ENCODE measurements around the gene HLTF.
A peak's percentile ranks its signal among the peaks of the same experiment; 100 is the strongest.

Gene HLTF

DNA sequence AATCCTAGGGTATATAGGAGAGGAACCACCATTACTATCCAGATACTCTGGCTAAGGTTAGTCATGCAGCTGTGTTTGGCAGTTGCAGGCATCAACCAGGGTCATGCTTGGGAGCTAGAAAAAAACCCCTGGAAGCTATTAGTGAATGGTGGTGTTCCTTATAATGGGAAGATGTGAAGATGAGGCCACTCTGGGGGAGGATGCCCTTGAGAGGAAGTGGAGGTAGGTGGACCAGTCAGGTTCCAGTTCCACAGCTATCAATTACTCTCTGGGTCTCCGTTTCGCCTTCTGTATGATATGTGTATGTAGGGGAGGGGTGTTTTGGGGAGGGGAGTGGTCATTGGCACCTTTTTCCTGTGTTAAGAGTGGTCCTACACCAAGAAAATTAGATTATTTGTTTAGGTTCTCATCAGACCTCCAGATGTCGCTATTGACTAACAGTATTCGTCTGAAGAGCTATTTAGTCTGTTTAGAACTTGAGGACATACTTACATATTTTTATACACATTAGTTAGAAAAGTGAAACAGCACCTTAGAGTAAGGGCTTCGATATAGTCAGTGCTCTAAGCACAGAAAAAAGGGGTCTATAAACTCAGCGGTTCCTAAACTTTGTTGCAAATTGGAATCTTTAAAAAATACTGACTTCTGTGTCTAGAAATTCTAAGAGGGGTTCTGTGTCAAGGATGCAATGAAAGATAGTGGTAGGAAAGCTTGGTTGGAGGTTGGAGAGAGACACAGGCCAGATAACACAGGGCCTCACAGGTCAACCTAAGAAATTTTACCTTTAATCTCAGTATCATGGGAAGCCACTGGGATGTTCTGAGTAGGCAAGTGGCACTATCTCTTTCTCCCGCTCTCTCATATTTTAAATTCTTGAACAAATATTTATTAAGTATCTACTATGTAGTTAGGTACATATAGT, 34.0 kb upstream of the HLTF start:
- Histone ChIP-seq H3K9me3 (replicated peaks; ENCODE audit: insufficient read depth, low read length) (no peaks in the 10 kb centered on the region), H3K4me3 (ENCODE audit: low read length) (no peak overlapping the region), H3K4me1 (ENCODE audit: low read length) (no peaks in the 10 kb centered on the region), H3K9me2 (replicated peaks; ENCODE audit: insufficient read depth, low read length) (no peaks in the 10 kb centered on the region), H3K9ac (ENCODE audit: low read length) (no peak overlapping the region), H3K4me2 (ENCODE audit: low read depth, low read length) (peak overlapping the region; percentile 29; the same call in 1 of the 2 replicates), H3K36me3 (replicated peaks; ENCODE audit: insufficient read depth, low read length) (no peaks in the 10 kb centered on the region), H3F3A (ENCODE audit: insufficient read depth, low read length) (no peaks in the 10 kb centered on the region), H3K27me3 (replicated peaks; ENCODE audit: insufficient read depth, low read length) (no peaks in the 10 kb centered on the region), H3K79me2 (ENCODE audit: low read length) (no peaks in the 10 kb centered on the region), H3K27ac (ENCODE audit: low read length) (no peak overlapping the region), H2AFZ (ENCODE audit: low read length) (no peak overlapping the region), H4K20me1 (ENCODE audit: insufficient read depth, low read length) (no peaks in the 10 kb centered on the region)
- DNase-seq: peak; percentile 82
- no peak for TF ChIP-seq EZH2phosphoT487 (IDR thresholded peaks at IDR 0.05; ENCODE audit: low read length)
- TF ChIP-seq, protein P1, sequence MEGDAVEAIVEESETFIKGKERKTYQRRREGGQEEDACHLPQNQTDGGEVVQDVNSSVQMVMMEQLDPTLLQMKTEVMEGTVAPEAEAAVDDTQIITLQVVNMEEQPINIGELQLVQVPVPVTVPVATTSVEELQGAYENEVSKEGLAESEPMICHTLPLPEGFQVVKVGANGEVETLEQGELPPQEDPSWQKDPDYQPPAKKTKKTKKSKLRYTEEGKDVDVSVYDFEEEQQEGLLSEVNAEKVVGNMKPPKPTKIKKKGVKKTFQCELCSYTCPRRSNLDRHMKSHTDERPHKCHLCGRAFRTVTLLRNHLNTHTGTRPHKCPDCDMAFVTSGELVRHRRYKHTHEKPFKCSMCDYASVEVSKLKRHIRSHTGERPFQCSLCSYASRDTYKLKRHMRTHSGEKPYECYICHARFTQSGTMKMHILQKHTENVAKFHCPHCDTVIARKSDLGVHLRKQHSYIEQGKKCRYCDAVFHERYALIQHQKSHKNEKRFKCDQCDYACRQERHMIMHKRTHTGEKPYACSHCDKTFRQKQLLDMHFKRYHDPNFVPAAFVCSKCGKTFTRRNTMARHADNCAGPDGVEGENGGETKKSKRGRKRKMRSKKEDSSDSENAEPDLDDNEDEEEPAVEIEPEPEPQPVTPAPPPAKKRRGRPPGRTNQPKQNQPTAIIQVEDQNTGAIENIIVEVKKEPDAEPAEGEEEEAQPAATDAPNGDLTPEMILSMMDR (IDR thresholded peaks at IDR 0.05; ENCODE audit: low read length): peak; percentile 64

DNA sequence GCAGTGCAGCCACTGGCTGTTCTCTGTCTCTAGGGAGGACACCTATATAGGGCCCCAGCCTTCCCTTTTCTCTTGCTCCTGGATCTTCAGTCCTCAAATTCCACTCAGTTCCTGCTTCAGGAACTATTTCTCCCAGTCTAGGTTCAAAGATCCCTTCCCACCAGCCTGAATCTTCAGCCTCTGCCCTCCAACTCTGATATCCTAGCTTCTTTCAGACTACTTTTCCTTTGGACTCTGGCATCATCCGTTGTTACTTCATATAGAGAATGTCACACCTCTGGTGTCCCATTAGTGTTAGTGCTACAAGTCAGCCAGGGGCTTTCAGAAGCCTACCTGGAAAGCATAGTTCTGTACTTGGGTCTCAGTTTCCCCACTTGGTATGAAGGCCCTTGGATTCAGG, 33.1 kb upstream of the HLTF start:
- H3K27me3 ChIP-seq (replicated peaks; ENCODE audit: insufficient read depth, low read length): no peaks in the 10 kb centered on the region
- no peaks in the 10 kb centered on the region for H3F3A ChIP-seq (ENCODE audit: insufficient read depth, low read length)
- no peak overlapping the region for H3K4me2 ChIP-seq (ENCODE audit: low read depth, low read length)
- H3K4me3 ChIP-seq (ENCODE audit: low read length): no peak overlapping the region
- no peaks in the 10 kb centered on the region for H3K9me3 ChIP-seq (replicated peaks; ENCODE audit: insufficient read depth, low read length)
- DNase-seq: no peak
- no peaks in the 10 kb centered on the region for H3K36me3 ChIP-seq (replicated peaks; ENCODE audit: insufficient read depth, low read length)
- no peaks in the 10 kb centered on the region for H3K79me2 ChIP-seq (ENCODE audit: low read length)
- H4K20me1 ChIP-seq (ENCODE audit: insufficient read depth, low read length): no peaks in the 10 kb centered on the region
- 0 out of 2 replicates have a peak, but pooled peaks cover 5% of the 10 kb centered on the region for H3K4me1 ChIP-seq (ENCODE audit: low read length)
- no peak overlapping the region for H3K27ac ChIP-seq (ENCODE audit: low read length)
- TF ChIP-seq EZH2phosphoT487 (IDR thresholded peaks at IDR 0.05; ENCODE audit: low read length): no peak
- TF ChIP-seq, protein P1 (IDR thresholded peaks at IDR 0.05; ENCODE audit: low read length): no peak
- TF ChIP-seq EZH2 (optimal IDR thresholded peaks at IDR 0.05; ENCODE audit: low read depth, low read length): no peak
- no peak overlapping the region for H3K9ac ChIP-seq (ENCODE audit: low read length)
- no peak overlapping the region for H2AFZ ChIP-seq (ENCODE audit: low read length)
- no peaks in the 10 kb centered on the region for H3K9me2 ChIP-seq (replicated peaks; ENCODE audit: insufficient read depth, low read length)

DNA sequence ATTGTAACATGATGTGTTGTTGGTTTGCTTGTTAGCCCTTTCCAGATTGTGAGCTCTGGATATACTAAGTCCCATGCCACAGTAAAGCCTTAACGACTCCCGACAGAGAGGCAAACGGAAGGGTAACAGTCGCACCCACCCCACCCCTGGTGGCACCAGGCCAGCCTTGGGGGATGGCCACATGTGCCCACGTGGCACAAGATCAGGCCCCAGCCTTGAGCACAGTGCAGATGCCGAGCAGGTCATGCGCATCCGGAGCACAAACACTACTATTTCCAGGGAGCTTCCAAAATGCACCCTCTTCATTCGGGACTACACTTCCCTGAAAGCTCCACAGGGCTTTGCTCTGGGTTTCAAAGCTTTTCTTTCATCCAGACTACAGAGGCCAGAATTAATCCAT, 32.4 kb upstream of the HLTF start:
- TF ChIP-seq EZH2 (optimal IDR thresholded peaks at IDR 0.05; ENCODE audit: low read depth, low read length): no peak
- no peak for TF ChIP-seq EZH2phosphoT487 (IDR thresholded peaks at IDR 0.05; ENCODE audit: low read length)
- TF ChIP-seq, protein P1 (IDR thresholded peaks at IDR 0.05; ENCODE audit: low read length): no peak
- Histone ChIP-seq H3K9me3 (replicated peaks; ENCODE audit: insufficient read depth, low read length) (no peaks in the 10 kb centered on the region), H3K9ac (ENCODE audit: low read length) (no peak overlapping the region), H3K27ac (ENCODE audit: low read length) (no peak overlapping the region), H3K4me1 (ENCODE audit: low read length) (0 out of 2 replicates have a peak, but pooled peaks cover 5% of the 10 kb centered on the region), H3K27me3 (replicated peaks; ENCODE audit: insufficient read depth, low read length) (no peaks in the 10 kb centered on the region), H3K4me3 (ENCODE audit: low read length) (no peak overlapping the region), H3K36me3 (replicated peaks; ENCODE audit: insufficient read depth, low read length) (no peaks in the 10 kb centered on the region), H3K79me2 (ENCODE audit: low read length) (no peaks in the 10 kb centered on the region), H4K20me1 (ENCODE audit: insufficient read depth, low read length) (no peaks in the 10 kb centered on the region), H3K4me2 (ENCODE audit: low read depth, low read length) (no peak overlapping the region), H2AFZ (ENCODE audit: low read length) (no peak overlapping the region), H3F3A (ENCODE audit: insufficient read depth, low read length) (no peaks in the 10 kb centered on the region), H3K9me2 (replicated peaks; ENCODE audit: insufficient read depth, low read length) (no peaks in the 10 kb centered on the region)
- DNase-seq: no peak
